DOHH2 (cell line): Measurements from ENCODE around the gene TAF7L.
"Not testable (repeated sequence)": the region's sequence is repeated elsewhere in the genome, so short reads cannot be mapped to it uniquely, and the experiment has no call there.

ENCODE experiments used
- H3F3A ChIP-seq: fragments of 200-600 bp; sonication (generic), shearing (Covaris generic); 2 replicates; pipeline ENCODE4 v1.6.0; 2016; ENCODE audit warnings: antibody characterized with exemption, mild to moderate bottlenecking; ENCODE audit not compliant: control insufficient read depth, insufficient read depth
- H3K27ac ChIP-seq: fragments of 200-600 bp; sonication (generic); 2 replicates; pipeline ENCODE4 v1.5.1; 2014; ENCODE audit warnings: low read depth, mild to moderate bottlenecking, low read length, moderate library complexity
- H3K27me3 ChIP-seq: fragments of 200-600 bp; sonication (generic); 2 replicates; pipeline ENCODE4 v1.6.1; 2014; ENCODE audit warnings: mild to moderate bottlenecking, low read length, mixed read lengths; ENCODE audit not compliant: control insufficient read depth
- H3K36me3 ChIP-seq: fragments of 200-600 bp; sonication (generic); 2 replicates; pipeline ENCODE4 v1.6.1; 2014; ENCODE audit warnings: mild to moderate bottlenecking, low read length, moderate library complexity, mixed read lengths; ENCODE audit not compliant: control insufficient read depth
- H3K4me1 ChIP-seq: fragments of 200-600 bp; sonication (generic); 2 replicates; pipeline ENCODE4 v1.6.1; 2014; ENCODE audit warnings: mild to moderate bottlenecking, low read length, mixed read lengths; ENCODE audit not compliant: control insufficient read depth
- H3K4me2 ChIP-seq: fragments of 200-600 bp; sonication (generic); 2 replicates; pipeline ENCODE4 v1.6.0; 2014; ENCODE audit warnings: mild to moderate bottlenecking, low read length, moderate library complexity
- H3K4me3 ChIP-seq: fragments of 200-600 bp; sonication (generic); 2 replicates; pipeline ENCODE4 v1.5.1; 2014; ENCODE audit warnings: mild to moderate bottlenecking, low read length, mixed read lengths
- H3K79me2 ChIP-seq: fragments of 200-600 bp; sonication (generic); 2 replicates; pipeline ENCODE4 v1.6.1; 2014; ENCODE audit warnings: mild to moderate bottlenecking, low read length, mixed read lengths; ENCODE audit not compliant: control insufficient read depth
- H3K9me2 ChIP-seq: fragments of 200-600 bp; sonication (generic); replicated peaks from 2 replicates; pipeline ENCODE4 v1.6.1; 2014; ENCODE audit warnings: mild to moderate bottlenecking, low read length, mixed read lengths; ENCODE audit not compliant: control insufficient read depth
- H3K9me3 ChIP-seq: fragments of 200-600 bp; sonication (generic); 2 replicates; pipeline ENCODE4 v1.6.1; 2014; ENCODE audit warnings: antibody characterized with exemption, low read length, mixed read lengths; ENCODE audit not compliant: control insufficient read depth, insufficient read depth
- H4K20me1 ChIP-seq: fragments of 200-600 bp; sonication (generic); 2 replicates; pipeline ENCODE4 v1.6.0; 2014; ENCODE audit warnings: low read depth, mild to moderate bottlenecking, antibody characterized with exemption, low read length, moderate library complexity; ENCODE audit not compliant: control insufficient read depth, insufficient read depth
- CTCF ChIP-seq: fragments of 200-600 bp; sonication (generic); IDR thresholded peaks from one replicate; pipeline ENCODE4 v1.5.1; 2014; ENCODE audit warnings: antibody characterized with exemption, mild to moderate bottlenecking, low read depth, low read length; ENCODE audit not compliant: poor library complexity, severe bottlenecking
- EZH2phosphoT487 ChIP-seq: fragments of 200-600 bp; sonication (generic); IDR thresholded peaks from 2 replicates; pipeline ENCODE4 v1.6.1; 2017; ENCODE audit warnings: borderline replicate concordance, mild to moderate bottlenecking, antibody characterized with exemption, low read length, moderate library complexity, mixed read lengths

The TAF7L gene

GRCh38 chrX:101290957-101291603 lies at the start of gene TAF7L:
TAF7L (minus strand) TSS chrX:101291334; CDS start chrX:101287543, 3,791 bp downstream.
- H4K20me1 ChIP-seq = no peaks in the 10 kb centered on the region
- H3K4me3 ChIP-seq = no peak within 1 kb of the TSS
- no peaks in the 10 kb centered on the region for H3K36me3 ChIP-seq
- H3K9me3 ChIP-seq = no peaks in the 10 kb centered on the region
- no peaks in the 10 kb centered on the region for H3K4me1 ChIP-seq
- H3F3A ChIP-seq = no peaks in the 10 kb centered on the region
- no peaks in the 10 kb centered on the region for H3K79me2 ChIP-seq
- no peak within 1 kb of the TSS for H3K4me2 ChIP-seq
- peaks cover 3% of the 10 kb centered on the region; the same call in 1 of the 2 replicates for H3K27me3 ChIP-seq
- H3K27ac ChIP-seq = no peak within 1 kb of the TSS
- TF ChIP-seq EZH2phosphoT487 (no peak), CTCF (no peak)
- H3K9me2 ChIP-seq = no peaks in the 10 kb centered on the region

- Histone ChIP-seq H3K36me3 (no peaks in the 10 kb centered on the region), H3K27me3 (no peaks in the 10 kb centered on the region), H3K9me2 (no peaks in the 10 kb centered on the region), H4K20me1 (no peaks in the 10 kb centered on the region), H3K79me2 (no peaks in the 10 kb centered on the region), H3K4me1 (no peaks in the 10 kb centered on the region), H3K9me3 (no peaks in the 10 kb centered on the region), H3K27ac (no peak overlapping the region), H3F3A (no peaks in the 10 kb centered on the region), H3K4me2 (no peak overlapping the region), H3K4me3 (no peak overlapping the region)
- TF ChIP-seq CTCF = no peak
- no peak for TF ChIP-seq EZH2phosphoT487
Measured at GRCh38 chrX:101337776-101338271, 46.7 kb upstream of the TAF7L start.

- not testable (repeated sequence) for H3K36me3 ChIP-seq, H3K4me1 ChIP-seq, H3K27ac ChIP-seq, H3K79me2 ChIP-seq, H3K27me3 ChIP-seq, H3K4me3 ChIP-seq, H3K4me2 ChIP-seq, H4K20me1 ChIP-seq, H3K9me3 ChIP-seq, H3F3A ChIP-seq, H3K9me2 ChIP-seq
Measured at GRCh38 chrX:101334310-101334709, 43.2 kb upstream of the TAF7L start.

GRCh38 chrX:101326600-101326999 lies 35.5 kb upstream of the TAF7L start:
- not testable (repeated sequence) for H3K36me3 ChIP-seq, H3K4me3 ChIP-seq, H3K9me3 ChIP-seq, H4K20me1 ChIP-seq, H3K79me2 ChIP-seq, H3K9me2 ChIP-seq, H3F3A ChIP-seq, H3K27me3 ChIP-seq, H3K27ac ChIP-seq, H3K4me2 ChIP-seq, H3K4me1 ChIP-seq
